HPDE6-E6E7 (cell line): ENCODE data around the gene TMEM213.
"Not testable (repeated sequence)": the region's sequence is repeated elsewhere in the genome, so short reads cannot be mapped to it uniquely, and the experiment has no call there.

Experiments
- DNase-seq: peaks from one replicate; pipeline ENCODE4 v3.0.0; 2011; ENCODE audit warnings: missing footprints; ENCODE audit errors: extremely low spot score

Gene TMEM213

DNA sequence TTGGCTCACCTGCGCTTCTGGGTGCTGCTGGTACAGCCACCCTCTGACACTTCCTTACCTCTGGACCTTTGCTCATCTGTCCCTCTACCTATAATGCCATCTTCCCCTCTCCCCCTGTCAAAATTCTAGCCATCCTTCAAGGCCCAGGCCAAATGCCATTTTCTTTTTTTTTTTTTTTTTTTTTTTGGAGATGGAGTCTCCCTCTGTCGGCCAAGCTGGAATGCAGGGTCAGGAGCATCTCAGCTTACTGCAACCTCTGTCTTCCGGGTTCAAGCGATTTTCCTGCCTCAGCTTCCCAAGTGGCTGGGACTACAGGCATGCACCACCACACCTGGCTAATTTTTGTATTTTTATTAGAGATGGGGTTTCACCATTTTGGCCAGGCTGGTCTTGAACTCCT, 748 bp upstream of the TMEM213 start:
- DNase-seq, result not testable (repeated sequence)

DNA sequence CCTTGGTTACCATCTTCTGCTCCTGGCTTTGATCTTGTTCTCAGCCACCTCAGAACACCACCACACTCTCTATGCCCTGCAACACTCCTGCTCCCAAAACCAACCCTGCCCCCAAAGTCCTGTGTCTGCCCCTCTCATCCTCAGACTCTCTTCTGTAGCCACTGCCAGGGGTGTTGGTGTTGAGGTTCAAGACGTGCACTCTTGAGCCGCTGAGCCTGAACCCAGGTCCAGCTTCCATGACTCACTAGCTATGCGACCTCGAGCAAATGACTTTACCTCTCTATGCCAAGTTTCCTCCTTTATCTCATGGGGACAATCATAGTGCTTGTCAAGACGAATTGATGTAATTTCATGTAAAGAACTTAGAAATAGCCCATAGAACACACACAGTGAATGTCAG, 1.0 kb downstream of the TMEM213 start:
- no peak for DNase-seq

DNA sequence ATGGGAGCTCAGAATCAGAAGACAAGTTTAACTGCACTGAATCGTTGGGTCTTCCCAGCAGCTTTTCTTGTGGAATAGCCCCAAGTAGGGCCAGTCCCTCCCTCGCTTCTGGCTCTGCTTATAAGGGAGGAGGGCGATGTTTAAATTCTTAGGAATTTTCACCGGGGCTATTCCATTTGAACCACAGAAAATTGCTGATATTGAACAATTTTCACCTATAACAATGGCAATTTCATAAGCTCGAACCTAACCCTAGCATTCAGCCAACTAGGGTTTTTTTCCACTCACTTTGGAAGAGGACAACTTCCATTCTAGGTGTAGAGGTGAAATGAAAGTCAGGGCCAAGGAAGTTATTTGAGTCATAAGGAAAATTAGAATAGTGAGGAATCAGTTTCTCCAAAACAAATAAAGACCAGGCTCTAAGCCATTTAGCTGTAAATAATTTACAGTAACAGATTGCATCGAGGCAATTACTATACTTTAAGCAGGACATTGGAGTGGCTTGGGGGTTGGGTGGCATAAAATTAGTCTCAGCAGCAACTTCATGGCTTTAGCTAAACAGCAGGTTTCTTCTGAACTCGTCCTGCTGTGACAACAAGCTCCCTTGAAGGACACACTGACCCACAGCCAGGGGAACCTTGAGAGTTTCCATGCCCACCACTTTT, 1.7 kb downstream of the TMEM213 start:
- no peak for DNase-seq

DNA sequence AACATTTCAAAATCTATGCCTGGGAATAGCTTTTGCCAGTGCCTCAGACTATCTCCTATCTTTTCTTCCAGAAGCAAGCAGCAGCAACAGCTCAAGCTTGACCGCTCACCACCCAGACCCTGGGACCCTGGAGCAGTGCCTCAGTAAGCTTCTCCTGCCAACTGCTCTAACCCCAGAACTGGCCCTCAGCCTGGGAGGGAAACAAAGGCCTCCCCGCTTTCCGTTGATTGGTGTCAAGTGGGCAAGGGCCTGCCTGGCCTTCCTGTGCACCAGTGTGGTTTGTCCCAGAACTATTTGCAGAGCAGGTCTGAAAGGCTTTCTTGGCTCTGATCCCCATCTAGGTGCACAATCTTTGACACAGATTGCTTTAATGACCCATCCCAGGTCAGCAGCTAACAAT, 3.5 kb downstream of the TMEM213 start:
- no peak for DNase-seq

DNA sequence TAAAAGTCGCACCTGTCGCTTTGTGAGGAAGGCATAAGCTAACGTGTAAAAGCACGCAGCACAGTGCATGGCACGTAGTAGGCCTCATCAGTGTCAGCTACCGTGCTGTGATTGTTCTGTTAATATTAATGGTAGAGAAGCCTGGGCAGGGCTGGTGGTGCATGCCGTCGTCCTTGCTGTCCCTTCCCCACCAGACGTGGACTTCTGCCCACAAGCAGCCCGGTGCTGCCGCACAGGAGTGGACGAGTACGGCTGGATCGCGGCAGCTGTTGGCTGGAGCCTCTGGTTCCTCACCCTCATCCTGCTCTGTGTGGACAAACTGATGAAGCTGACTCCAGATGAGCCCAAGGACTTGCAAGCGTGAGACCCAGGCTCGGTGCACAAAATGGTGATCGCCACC, 4.9 kb downstream of the TMEM213 start:
- DNase-seq, result no peak

DNA sequence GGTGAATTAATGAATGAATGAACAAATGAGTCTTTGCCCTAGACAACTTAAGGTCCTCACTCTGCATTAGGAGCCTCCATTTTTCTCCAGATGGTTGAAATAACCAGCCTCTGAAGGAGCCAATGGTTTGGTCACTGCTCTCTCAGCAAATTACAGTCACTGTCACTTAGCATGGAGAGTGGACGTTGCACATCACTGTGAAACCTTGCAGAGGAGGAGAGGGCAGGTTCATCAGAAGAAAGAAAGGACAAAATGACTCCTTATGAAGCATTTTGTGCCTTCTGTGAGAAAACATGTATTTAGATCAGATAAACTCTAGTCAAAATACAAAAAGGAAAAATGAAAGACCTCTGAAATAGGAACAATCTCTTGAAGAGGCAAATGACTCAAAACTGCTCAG, 6.8 kb downstream of the TMEM213 start:
- no peak for DNase-seq

DNA sequence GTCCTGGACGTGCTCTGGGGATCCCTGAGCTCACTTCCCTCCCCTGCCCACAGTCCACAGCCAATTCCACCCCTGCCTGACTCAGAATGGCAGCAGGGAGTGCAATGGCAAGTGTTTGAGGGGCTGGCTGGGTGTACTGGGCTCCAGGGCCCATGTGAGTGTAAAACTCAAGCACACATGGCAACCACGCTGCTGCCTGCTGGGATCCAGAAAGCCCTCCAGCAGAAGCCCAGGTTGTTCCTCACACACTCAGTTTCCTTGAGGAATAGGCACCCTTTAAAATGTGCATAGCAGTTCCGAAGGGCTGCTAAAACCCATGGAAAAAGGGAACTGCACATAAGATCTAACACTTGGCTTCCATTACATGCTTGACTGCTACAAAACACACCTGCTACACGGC, 11.6 kb downstream of the TMEM213 start:
- DNase-seq, result no peak

DNA sequence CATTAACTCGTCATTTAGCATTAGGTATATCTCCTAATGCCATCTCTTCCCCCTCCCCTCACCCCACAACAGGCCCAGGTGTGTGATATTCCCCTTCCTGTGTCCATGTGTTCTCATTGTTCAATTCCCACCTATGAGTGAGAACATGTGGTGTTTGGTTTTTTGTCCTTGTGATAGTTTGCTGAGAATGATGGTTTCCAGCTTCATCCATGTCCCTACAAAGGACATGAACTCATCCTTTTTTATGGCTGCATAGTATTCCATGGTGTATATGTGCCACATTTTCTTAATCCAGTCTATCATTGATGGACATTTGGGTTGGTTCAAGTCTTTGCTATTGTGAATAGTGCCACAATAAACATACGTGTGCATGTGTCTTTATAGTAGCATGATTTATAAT, 13.5 kb downstream of the TMEM213 start:
- not testable (repeated sequence) for DNase-seq

DNA sequence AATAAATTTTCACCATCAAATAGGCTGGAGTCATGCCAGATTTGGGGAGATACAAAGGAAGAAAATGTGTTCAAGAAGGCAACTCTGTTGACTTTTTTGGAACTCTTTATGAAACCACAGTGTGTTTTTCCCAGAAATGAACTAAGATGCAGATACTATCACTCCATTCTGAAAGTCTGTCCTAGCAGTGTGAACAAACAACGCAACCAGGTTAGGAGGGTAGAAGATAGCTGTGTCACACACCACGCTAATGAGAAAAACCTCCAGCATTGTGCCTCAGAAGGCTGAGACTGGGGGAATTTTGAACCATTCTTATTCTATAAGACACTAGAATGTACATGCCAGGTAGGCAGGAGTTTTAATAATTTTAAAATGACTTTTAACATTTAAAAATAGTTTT, 16.2 kb downstream of the TMEM213 start:
- no peak for DNase-seq

DNA sequence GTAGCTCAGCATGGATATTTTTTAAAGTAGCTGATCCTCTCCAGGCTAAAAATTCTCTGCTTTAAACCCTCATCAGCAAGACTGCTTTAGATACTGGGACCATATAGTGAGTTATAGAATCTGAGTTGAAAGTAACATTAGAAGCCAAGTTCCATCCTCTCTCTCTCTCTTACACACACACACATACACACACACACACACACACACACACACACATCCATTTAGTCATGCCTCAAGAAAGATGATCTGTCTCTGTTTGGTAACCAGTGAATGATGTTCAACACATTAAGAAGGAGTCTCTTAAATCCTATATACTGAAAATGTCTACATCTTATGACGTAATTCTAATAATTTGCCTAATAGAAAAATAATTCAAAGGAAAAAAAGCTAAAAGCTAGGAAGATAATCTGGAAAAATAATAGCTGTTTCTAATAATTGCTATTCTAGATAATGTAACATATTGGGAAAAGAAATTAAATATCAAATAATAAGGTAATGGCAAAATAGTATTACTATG, 17.1 kb downstream of the TMEM213 start:
- DNase-seq, result no peak

DNA sequence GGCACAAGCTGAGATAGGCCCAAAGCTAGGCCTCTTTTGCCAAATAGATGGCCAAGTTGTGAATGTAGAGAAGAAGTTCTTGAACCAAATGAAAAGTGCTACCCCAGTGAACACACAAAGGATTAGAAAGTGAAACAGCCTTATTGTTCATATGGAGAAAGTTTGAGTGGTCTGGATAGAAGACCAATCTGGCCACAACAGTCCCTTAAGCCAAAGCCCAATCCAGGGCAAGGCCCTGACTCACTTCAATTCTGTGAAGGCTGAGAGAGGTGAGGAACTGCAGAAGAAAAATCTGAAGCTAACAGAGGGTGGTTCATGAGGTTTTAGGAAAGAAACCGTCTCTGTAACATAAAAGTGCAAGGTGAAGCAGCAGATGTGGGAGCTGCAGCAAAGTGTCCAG, 18.9 kb downstream of the TMEM213 start:
- no peak for DNase-seq

DNA sequence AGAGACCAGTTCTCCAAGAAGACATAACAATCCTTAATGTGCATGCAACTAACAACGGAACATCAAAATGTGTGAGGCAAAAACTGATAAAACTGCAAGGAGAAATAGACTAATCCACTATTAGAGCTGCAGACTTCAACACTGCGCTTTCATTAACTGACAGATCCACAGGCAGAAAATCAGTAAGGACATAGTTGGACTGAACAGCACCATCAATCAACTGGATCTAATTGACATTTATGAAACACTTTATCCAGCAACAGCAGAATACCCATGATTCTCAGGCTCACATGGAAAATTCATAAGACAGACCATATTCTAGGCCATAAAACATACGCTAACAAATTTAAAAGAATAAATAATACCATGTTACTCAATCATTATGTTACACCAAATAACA, 21.8 kb downstream of the TMEM213 start:
- no peak for DNase-seq

DNA sequence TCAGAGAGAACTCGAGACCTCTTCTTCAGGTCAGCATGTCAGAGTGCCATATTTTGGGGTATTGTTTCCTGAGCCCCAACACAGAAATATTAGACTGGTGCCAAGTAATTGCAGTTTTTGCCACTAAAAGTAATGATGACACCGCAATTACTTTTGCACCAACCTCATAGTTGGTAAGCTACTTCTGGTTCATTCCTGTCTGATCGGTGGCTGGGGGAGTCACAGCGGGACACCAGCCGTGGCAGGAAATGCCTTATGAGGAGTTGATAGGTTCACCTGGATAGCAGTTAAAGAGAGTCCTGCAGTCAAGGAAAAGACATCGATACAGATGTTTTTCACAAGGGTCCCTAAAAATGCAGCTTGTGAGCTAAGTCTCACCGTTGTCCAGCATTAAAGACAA, 24.1 kb downstream of the TMEM213 start:
- DNase-seq, result no peak

DNA sequence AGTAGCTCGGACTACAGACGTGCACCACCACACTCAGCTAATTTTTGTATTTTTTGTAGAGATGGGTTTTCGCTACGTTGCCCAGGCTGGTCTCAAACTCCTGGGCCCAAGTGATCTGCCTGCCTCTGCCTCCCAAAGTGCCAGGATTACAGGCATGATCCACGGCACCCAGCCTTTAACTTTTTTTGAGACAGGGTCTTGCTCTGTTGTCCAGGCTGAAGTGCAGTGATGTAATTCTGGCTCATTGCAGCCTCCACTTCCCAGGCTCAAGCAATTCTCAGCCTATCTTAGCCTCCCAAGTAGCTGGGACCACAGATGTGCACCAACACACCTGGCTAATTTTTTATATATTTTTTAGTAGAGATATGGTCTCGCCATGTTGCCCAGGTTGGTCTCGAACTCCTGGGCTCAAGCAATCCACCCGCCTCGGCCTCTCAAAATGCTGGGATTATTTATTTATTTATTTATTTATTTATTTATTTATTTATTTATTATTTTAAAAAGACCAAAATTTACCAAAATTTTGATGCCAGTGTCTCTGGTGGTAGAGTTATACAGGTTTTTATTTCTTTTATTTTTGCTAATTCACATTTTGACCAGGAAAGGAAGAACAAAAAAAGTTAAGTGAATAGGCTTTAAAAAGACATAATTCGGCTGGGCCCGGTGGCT, 25.2 kb downstream of the TMEM213 start:
- no peak for DNase-seq

DNA sequence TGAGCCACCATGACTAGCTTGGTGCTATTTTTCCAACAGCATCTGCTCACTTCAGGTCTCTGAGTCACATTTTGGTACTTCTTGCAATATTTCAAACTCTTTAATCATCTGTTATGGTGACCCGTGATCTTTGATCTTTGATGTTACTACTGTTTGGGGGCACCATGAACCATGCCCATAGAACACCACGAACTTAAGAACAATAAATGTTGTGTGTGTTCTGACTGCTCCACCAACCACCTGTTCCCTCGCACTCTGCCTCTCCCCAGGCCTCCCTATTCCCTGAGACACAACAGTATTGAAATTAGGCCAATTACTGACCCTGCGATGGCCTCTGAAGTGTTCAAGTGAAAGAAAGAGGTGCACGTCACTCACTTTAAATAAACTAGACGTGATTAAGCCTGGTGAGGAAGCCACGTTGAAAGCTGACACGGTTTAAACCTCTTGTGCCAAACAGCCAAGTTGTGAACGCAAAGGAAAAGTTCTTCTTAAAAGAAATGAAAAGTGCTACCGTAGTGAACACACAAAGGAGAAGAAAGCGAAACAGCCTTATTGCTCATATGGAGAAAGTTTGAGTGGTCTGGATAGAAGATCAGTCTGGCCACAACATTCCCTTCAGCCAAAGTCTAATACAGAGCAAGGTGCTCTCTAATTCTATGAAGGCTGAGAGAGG, 27.4 kb downstream of the TMEM213 start:
- no peak for DNase-seq

DNA sequence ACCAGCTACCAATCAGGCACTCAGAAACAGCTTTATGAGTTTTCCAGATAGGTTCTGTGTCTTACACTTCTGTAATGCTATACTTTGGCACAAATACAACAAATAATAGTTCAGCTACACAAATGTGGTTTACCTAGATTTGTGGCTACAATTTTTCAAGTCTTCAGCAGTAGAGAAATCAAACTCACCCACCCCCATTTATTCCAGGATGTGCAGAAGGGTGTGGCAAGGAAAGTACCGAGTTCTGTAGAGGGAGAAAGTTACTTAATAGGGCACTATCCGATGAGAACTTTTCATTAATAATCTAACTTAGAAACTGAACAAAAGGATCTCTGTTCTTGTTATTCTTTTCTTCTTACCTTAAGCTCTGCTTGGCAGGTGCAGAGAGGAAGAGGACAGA, 30.5 kb downstream of the TMEM213 start:
- DNase-seq, result no peak

DNA sequence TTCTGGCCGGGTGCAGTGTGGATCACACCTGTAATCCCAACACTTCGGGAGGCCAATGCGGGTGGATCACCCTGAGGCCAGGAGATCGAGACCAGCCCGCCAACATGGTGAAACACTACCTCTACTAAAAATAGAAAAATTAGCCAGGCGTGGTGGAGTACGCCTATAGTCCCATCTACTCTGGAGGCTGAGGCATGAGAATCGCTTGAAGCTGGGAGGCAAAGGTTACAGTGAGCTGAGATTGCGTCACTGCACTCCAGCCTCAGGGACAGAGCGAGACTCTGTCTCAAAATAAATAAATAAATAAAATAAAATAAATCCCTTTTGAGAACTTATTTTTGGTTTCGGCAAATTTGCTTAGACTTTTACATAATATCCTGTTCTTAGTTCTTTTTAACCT, 31.5 kb downstream of the TMEM213 start:
- no peak for DNase-seq

DNA sequence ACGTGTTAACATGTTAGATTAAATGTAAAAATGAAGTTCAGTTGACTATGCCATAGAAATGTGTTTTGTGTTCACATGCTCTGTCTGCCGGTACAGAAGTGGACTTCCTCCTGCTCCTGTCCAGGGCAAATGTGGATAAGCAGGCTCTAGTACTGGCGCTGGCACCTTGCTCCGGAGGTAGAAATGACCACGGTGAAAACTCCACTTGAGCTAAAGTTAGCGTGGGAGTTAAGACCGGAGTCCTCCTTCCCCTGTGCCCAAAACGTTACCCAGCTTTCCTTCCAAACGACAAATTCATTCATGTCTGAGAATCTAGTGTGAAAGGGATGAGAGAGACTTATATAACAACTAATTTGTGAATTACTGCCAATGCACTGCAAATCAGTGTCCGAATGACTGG, 35.2 kb downstream of the TMEM213 start:
- DNase-seq, result no peak

DNA sequence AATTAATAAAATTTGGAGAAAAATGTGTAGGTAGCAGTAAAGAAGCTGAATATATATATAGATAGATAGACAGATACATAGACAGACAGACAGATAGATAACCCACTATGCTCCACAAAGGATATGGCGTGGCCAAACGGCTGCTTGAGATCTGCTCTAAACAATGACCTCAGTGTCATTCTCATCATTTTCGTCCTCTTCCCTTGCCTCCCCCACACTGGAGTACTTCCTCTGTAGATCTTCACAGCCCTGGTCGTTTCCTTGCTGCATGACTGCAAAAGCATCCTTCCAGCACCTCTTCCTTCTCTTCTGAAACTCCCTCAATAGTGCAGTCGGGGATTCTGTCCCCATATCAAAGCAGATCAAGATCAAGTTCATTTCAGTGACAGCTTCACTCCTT, 35.8 kb downstream of the TMEM213 start:
- no peak for DNase-seq

DNA sequence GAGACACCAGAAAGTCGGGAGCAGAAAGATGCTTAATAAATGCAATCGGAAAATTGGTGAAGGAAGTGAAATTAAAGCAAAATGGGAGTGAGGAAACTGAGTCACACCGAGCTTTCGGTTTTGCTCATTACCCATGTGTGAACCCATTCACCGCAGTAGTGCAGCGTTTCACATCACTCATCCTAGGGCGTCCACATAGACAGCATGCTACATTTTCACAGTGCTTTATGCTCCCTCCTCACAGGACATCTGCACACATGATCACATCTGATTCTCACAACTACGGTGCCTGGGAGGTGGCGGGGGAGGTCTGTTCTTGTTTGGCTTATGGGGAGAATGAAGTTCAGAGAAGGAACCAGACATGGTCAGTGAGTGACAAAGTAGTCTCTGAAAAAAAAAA, 36.8 kb downstream of the TMEM213 start:
- DNase-seq, result no peak

DNA sequence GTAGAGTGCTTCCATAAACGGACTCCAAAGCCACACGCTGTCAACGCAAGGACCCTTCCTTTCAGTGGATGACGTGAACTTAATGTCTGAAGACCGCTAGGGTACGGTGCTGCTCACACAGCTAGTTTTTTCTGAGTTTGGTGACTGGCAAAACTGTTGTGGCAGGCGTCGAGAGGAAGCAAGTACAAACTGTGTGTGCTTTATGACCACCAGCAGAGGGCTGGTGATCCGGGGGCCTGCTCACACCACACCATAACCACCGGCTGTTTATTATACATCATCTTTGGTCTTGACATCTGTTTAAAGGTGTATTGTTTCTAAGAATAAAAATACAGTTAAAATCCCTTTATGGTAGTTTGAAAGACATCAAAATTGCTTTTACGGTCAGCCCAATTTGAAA, 37.3 kb downstream of the TMEM213 start:
- no peak for DNase-seq

DNA sequence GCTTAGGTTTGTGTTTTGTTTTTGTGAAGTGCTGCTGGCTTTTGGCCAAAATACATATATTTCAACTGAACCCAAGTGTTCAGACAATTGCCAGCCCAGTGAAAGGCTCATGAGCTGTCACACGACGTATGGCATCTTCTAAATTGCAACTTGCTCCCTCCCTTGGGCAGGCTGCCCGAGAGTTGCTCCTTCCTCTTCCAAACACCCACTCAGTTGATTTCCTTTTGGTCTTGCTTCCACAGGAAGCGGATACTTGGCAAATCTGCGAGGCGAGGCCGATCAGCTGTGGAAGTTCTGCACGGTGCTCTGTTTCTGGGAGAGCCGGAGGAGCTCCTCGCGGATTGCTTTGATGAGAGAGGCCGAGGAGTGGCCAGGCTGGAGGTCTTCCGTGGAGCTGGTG, 39.8 kb downstream of the TMEM213 start:
- no peak for DNase-seq

DNA sequence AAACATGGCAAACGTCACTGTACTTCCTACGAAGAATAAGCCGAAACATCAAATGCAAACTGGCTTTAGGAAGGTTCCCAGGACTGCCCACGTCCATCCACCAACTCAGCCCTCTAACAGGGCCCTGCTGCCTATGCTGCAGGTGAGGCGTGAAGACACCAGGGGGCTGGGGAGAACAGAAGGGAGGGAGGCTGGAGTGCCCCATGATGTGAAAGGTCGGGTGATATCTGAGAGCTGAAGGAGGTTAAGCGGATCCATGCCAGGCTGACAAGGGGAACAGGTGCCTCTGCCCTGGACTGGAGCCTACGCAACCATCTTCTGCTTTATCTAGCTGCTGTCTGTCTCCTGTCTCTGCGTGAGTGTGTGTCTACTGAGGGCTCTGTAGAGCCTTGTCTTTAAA, 40.4 kb downstream of the TMEM213 start:
- no peak for DNase-seq
